Right lobe of liver (tissue), 4 donors: Measurements from ENCODE around the gene NADSYN1.

Experiments
- POLR2A ChIP-seq: fragments of 450-650 bp; IDR thresholded peaks from one replicate; pipeline ENCODE4 v1.6.1; 2017; ENCODE audit warnings: antibody characterized with exemption, mild to moderate bottlenecking
- TF ChIP-seq, protein P1 (sequence below), 4 donors: fragments of 200-600 bp in 3 of 4; fragments of 450-650 bp in 1 of 4; IDR thresholded peaks; one replicate each; pipeline versions ENCODE4 v1.5.1 to v1.8.0; 2016 to 2022; ENCODE audit warnings: antibody characterized with exemption in 4 of 4, mild to moderate bottlenecking in 2 of 4
- donor health status: DM: no; HTN: no; CAD: no.
- donor health status: DM: no; HTN: no; CAD: no.
- donor health status: DM: no; HTN: yes; CAD: no.

DNA sequence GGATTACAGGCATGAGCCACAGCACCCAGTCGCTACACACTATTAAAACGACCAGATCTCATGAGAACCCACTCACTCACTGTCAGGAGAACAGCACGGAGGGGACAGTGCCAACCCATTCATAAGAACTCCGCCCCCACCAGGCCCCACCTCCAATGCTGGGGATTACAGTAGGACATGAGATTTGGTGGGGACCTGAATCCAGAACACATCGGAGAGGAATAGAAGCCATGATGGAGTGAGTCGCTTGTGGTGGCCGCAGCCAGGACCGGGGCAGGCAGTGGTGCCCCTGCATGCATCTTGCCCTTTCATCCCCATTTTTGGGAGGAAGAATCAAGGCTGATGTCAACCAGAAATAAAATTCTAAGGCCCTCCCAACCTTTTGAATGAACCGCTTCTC is 8.7 kb downstream of the NADSYN1 start:
- TF ChIP-seq, protein P1, sequence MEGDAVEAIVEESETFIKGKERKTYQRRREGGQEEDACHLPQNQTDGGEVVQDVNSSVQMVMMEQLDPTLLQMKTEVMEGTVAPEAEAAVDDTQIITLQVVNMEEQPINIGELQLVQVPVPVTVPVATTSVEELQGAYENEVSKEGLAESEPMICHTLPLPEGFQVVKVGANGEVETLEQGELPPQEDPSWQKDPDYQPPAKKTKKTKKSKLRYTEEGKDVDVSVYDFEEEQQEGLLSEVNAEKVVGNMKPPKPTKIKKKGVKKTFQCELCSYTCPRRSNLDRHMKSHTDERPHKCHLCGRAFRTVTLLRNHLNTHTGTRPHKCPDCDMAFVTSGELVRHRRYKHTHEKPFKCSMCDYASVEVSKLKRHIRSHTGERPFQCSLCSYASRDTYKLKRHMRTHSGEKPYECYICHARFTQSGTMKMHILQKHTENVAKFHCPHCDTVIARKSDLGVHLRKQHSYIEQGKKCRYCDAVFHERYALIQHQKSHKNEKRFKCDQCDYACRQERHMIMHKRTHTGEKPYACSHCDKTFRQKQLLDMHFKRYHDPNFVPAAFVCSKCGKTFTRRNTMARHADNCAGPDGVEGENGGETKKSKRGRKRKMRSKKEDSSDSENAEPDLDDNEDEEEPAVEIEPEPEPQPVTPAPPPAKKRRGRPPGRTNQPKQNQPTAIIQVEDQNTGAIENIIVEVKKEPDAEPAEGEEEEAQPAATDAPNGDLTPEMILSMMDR (IDR thresholded peaks at IDR 0.05), result no peak
- no peak for TF ChIP-seq POLR2A
